ENCODE measurements around the gene PCDHGA7.
A peak's percentile ranks its signal among the peaks of the same experiment; 100 is the strongest.

The PCDHGA7 gene

DNA sequence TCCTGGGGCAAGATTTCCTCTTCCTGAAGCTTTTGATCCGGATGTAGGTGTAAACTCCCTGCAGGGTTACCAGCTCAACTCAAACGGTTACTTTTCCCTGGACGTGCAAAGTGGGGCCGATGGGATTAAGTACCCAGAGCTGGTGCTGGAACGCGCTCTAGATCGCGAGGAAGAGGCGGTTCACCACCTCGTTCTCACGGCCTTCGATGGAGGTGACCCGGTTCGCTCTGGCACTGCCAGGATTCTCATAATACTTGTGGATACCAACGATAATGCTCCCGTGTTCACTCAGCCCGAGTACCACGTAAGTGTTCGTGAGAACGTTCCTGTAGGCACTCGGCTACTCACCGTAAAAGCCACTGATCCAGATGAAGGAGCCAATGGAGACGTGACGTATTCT, 26.9 kb upstream of the PCDHGA7 start:
- no peak for TF ChIP-seq JUND (IDR thresholded peaks at IDR 0.05; ENCODE audit: low read depth)
- in situ Hi-C loops (cut with HindIII; ENCODE audit: low pct_unique_long_range_greater_than_20kb, low sequenced_read_pairs): no loop called here
- DNase-seq (ENCODE audit: low read depth in 1 of 2, low spot score in 1 of 2): no peak

DNA sequence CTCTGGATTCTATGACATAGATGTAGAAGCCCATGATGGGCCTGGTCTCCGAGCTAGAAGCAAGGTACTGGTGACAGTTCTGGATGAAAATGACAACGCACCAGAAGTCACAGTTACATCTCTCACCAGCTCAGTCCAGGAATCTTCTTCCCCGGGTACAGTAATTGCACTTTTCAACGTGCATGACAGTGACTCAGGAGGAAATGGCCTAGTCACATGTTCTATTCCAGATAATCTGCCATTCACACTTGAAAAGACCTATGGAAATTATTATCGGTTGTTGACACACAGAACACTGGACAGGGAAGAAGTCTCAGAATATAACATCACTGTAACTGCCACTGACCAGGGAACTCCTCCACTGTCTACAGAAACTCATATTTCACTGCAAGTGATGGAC, 26.4 kb upstream of the PCDHGA7 start:
- DNase-seq (ENCODE audit: low read depth in 1 of 2, low spot score in 1 of 2): no peak
- no peak for TF ChIP-seq JUND (IDR thresholded peaks at IDR 0.05; ENCODE audit: low read depth)
- in situ Hi-C loops (cut with HindIII; ENCODE audit: low pct_unique_long_range_greater_than_20kb, low sequenced_read_pairs): no loop called here

DNA sequence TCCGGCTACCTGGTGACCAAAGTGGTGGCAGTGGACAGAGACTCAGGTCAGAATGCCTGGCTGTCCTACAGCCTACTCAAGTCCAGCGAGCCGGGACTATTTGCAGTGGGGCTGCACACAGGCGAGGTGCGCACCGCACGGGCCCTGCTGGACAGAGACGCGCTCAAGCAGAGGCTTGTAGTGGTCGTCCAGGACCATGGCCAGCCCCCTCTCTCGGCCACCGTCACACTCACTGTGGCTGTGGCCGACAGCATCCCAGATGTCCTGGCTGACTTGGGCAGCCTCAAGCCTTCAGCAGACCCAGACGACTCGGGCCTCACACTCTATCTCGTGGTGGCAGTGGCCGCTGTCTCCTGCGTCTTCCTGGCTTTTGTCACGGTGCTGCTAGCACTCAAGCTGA, 25.6 kb upstream of the PCDHGA7 start:
- DNase-seq (ENCODE audit: low read depth in 1 of 2, low spot score in 1 of 2): no peak
- in situ Hi-C loops (cut with HindIII; ENCODE audit: low pct_unique_long_range_greater_than_20kb, low sequenced_read_pairs): no loop called here
- no peak for TF ChIP-seq JUND (IDR thresholded peaks at IDR 0.05; ENCODE audit: low read depth)

DNA sequence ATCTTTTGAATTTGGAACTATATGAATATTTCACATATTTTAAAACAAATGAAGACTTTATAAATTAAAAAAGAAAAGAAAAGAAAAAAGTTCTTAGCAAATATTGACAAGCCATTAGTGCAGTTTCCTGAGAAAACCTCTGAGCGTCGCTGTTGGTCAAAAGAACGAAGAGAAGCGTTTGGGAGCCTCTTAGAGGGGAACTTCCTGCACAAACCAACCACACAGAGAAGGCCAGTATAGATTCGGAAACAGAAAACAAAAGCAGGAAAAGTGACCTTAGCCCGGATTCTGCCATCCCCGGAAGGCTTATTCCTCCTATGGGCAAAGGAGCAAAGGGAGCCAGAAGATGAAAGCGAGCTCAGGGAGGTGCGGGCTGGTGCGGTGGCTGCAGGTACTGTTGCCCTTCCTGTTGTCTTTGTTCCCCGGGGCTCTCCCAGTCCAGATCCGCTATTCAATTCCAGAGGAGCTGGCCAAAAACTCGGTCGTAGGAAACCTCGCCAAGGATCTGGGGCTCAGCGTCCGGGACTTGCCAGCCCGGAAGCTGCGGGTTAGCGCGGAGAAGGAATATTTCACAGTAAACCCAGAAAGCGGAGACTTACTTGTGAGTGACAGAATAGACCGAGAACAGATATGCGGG, 22.6 kb upstream of the PCDHGA7 start, which contains the start of gene PCDHGB2:
Gene PCDHGB2 (plus strand): TSS at position 205 of the 637 bp plus-strand sequence. CDS start 142 bp downstream, at position 347.
- peak; percentile 81 for DNase-seq (ENCODE audit: low read depth in 1 of 2, low spot score in 1 of 2)
- in situ Hi-C loops (cut with HindIII; ENCODE audit: low pct_unique_long_range_greater_than_20kb, low sequenced_read_pairs): no loop called here
- TF ChIP-seq JUND (IDR thresholded peaks at IDR 0.05; ENCODE audit: low read depth): no peak

DNA sequence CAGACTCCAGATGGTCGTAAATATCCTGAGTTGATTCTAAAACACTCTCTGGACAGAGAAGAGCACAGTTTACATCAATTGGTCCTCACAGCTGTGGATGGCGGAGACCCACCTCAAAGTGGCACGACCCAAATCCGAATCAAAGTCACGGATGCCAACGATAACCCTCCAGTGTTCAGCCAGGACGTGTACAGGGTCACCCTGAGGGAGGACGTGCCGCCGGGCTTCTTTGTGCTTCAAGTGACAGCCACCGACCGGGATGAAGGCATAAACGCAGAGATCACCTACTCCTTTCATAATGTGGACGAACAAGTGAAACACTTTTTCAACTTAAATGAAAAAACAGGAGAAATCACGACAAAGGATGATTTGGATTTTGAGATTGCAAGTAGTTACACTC, 21.9 kb upstream of the PCDHGA7 start:
- in situ Hi-C loops (cut with HindIII; ENCODE audit: low pct_unique_long_range_greater_than_20kb, low sequenced_read_pairs): no loop called here
- no peak for TF ChIP-seq JUND (IDR thresholded peaks at IDR 0.05; ENCODE audit: low read depth)
- DNase-seq (ENCODE audit: low read depth in 1 of 2, low spot score in 1 of 2): no peak

DNA sequence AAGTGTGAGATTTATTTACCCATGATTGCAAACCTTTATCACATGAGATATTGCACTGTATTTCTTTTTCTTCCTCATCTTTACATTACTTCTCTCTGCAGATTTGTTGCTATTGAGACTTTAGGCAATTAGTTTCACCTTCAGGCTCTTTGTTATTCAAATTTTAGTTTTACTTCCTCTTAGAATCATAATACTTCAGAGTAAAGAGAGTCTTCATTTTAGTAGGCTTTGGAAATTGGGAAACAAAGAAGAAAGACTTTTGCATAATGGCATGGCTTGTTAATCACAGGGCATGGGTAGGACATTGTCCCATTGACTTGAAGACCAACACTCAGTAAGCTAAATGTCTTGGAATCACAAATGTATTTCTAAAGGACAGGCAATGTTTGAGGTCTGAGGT, 19.8 kb upstream of the PCDHGA7 start:
- DNase-seq (ENCODE audit: low read depth in 1 of 2, low spot score in 1 of 2): no peak
- in situ Hi-C loops (cut with HindIII; ENCODE audit: low pct_unique_long_range_greater_than_20kb, low sequenced_read_pairs): no loop called here
- TF ChIP-seq JUND (IDR thresholded peaks at IDR 0.05; ENCODE audit: low read depth): no peak

DNA sequence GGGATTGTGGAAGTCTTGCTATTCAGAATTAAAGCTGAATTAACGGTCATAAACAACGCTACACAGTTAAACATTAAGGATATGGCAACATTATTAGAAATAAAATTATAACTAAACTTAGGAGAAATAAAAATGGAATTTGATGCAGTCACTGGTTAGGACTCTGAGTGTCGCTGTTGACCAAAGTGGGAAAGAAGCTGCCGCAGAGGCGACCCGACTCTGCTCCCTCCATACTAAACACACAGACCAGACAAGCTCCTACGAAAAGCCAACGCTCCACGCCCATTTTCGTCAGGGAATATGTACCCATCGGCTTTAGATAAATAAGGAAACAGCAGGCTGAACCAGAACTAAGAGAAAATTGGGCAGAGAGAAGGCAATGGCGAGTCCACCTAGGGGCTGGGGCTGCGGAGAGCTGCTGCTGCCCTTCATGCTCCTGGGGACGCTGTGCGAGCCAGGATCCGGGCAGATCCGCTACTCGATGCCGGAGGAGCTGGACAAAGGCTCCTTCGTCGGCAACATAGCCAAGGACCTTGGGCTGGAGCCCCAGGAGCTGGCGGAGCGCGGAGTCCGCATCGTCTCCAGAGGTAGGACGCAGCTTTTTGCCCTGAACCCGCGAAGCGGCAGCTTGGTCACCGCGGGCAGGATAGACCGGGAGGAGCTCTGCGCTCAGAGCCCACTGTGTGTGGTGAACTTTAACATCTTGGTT, 18.4 kb upstream of the PCDHGA7 start, which contains the start of gene PCDHGA5:
Gene PCDHGA5 (plus strand): TSS at position 211 of the 709 bp plus-strand sequence. CDS start 169 bp downstream, at position 380.
- no peak for TF ChIP-seq JUND (IDR thresholded peaks at IDR 0.05; ENCODE audit: low read depth)
- DNase-seq (ENCODE audit: low read depth in 1 of 2, low spot score in 1 of 2): peak in 1 of 2 experiments; percentile 50
- in situ Hi-C loops (cut with HindIII; ENCODE audit: low pct_unique_long_range_greater_than_20kb, low sequenced_read_pairs): no loop called here

DNA sequence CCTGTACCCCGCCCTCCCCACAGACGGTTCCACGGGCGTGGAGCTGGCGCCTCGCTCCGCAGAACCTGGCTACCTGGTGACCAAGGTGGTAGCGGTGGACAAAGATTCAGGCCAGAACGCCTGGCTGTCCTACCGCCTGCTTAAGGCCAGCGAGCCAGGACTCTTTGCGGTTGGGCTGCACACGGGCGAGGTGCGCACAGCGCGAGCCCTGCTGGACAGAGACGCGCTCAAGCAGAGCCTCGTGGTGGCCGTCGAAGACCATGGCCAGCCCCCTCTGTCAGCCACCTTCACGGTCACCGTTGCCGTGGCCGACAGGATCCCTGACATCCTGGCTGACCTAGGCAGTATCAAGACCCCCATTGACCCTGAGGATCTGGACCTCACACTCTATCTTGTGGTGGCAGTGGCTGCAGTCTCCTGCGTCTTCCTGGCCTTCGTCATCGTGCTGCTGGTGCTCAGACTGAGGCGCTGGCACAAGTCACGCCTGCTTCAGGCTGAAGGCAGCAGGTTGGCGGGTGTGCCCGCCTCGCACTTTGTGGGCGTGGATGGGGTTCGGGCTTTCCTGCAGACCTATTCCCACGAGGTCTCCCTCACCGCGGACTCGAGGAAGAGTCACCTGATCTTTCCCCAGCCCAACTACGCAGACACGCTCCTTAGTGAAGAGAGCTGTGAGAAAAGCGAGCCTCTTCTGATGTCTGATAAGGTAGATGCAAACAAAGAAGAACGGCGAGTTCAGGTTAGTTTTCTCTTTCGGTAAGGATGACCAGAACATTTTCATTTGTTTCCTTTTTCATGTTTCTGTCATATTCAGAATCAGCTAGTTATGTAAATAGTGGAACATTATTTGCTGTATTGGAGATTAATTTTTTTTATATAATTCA, 16.3 kb upstream of the PCDHGA7 start:
- in situ Hi-C loops (cut with HindIII; ENCODE audit: low pct_unique_long_range_greater_than_20kb, low sequenced_read_pairs): no loop called here
- no peak for TF ChIP-seq JUND (IDR thresholded peaks at IDR 0.05; ENCODE audit: low read depth)
- DNase-seq (ENCODE audit: low read depth in 1 of 2, low spot score in 1 of 2): peak in 1 of 2 experiments; percentile 32

DNA sequence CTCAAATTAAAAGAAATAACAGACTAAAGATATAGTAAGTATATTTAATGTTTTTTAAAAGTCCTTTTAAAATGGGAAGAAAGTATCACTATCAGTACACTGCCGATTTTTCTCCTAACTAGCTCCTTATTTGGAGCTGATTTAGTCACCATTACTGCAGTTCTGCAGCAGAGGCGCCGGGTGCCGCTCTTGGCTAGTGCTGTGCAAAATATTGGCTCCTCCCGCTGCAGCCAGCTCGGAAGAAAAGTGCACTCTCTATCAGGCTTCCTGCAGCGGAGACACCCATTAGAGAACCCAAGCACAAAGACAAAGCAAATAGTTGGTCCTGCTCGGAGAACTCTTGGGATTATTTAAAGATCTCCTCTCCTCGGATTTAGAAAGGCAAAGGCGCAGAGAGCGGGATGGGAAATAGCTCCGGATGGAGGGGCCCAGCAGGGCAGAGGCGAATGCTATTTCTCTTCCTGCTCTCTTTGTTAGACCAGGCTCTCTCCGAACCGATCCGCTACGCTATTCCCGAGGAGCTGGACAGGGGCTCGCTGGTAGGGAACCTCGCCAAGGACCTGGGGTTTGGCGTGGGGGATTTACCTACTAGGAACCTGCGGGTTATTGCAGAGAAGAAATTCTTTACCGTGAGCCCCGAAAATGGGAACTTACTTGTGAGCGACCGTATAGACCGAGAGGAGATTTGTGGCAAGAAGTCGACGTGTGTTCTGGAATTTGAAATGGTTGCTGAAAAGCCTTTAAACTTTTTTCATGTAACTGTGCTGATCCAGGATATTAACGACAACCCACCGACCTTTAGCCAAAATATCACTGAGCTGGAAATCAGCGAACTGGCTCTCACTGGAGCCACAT, 12.3 kb upstream of the PCDHGA7 start, which contains the start of gene PCDHGB3:
Gene PCDHGB3 (plus strand): TSS at position 249 of the 855 bp plus-strand sequence. CDS start 153 bp downstream, at position 402.
- no peak for DNase-seq (ENCODE audit: low read depth in 1 of 2, low spot score in 1 of 2)
- in situ Hi-C loops (cut with HindIII; ENCODE audit: low pct_unique_long_range_greater_than_20kb, low sequenced_read_pairs): no loop called here
- no peak for TF ChIP-seq JUND (IDR thresholded peaks at IDR 0.05; ENCODE audit: low read depth)

DNA sequence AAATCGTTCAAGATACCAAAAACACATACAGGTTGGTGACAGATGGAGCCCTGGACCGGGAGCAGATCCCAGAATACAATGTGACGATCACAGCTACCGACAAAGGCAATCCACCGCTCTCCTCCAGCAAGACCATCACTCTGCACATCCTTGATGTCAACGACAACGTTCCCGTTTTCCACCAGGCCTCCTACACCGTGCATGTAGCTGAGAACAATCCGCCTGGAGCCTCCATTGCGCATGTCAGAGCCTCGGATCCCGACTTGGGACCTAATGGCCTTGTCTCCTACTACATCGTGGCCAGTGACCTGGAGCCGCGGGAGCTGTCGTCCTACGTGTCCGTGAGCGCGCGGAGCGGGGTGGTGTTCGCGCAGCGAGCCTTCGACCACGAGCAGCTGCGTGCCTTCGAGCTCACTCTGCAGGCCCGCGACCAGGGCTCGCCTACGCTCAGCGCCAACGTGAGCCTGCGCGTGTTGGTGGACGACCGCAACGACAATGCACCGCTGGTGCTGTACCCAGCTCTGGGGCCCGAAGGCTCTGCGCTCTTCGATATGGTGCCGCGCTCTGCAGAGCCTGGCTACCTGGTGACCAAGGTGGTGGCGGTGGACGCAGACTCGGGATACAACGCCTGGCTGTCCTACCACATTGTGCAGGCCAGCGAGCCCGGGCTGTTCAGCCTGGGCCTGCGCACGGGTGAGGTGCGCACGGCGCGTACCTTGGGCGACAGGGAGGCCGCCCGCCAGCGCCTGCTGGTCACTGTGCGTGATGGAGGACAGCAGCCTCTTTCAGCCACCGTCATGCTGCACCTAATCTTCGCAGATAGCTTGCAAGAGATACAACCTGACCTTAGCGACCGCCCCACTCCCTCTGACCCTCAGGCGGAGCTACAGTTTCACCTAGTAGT, 10.7 kb upstream of the PCDHGA7 start:
- in situ Hi-C loops (cut with HindIII; ENCODE audit: low pct_unique_long_range_greater_than_20kb, low sequenced_read_pairs): no loop called here
- TF ChIP-seq JUND (IDR thresholded peaks at IDR 0.05; ENCODE audit: low read depth): no peak
- DNase-seq (ENCODE audit: low read depth in 1 of 2, low spot score in 1 of 2): no peak
